Pulmonary artery endothelial cell (primary cell): Measurements from ENCODE around the gene SULT1C2. TPM values are rescaled to one million over a fixed set of nuclear protein-coding genes. Genes with fewer than 3 reads are reported as not detected.
"Not testable (repeated sequence)": the region's sequence is repeated elsewhere in the genome, so short reads cannot be mapped to it uniquely, and the experiment has no call there.

ENCODE experiments used
- DNase-seq: peaks from one replicate; pipeline ENCODE4 v3.0.0-alpha.2; 2011; ENCODE audit warnings: low read depth, low spot score
- total RNA-seq: library from RNA; depleted of rRNA; stranded (reverse); fragments of >200 nt; gene quantifications from 2 replicates; pipeline ENCODE4 v1.2.3, GENCODE V29; 2014

SULT1C2 gene
- total RNA-seq, 1 donor from 2014 or later = not detected

GRCh38 chr2:108351889-108352288 is 63.2 kb downstream of the SULT1C2 start:
- no peak for DNase-seq

GRCh38 chr2:108354136-108354535 is 65.4 kb downstream of the SULT1C2 start:
- DNase-seq = no peak

GRCh38 chr2:108355906-108356734 is 67.4 kb downstream of the SULT1C2 start:
- DNase-seq = no peak

- not testable (repeated sequence) for DNase-seq
Measured at GRCh38 chr2:108359336-108359735, 70.6 kb downstream of the SULT1C2 start.

Other genes starting within 250 kb of the SULT1C2 start
- not detected in 2 replicates for gene SULT1C3, start 48.9 kb upstream of the SULT1C2 start, total RNA-seq
- 4.8 and 7.0 TPM in 2 replicates for gene SULT1C4, start 89.1 kb downstream of the SULT1C2 start, total RNA-seq
- 16.4 and 21.6 TPM in 2 replicates for gene GCC2, start 160.3 kb downstream of the SULT1C2 start, total RNA-seq
- gene LIMS1, start 245.6 kb downstream of the SULT1C2 start, total RNA-seq = 145 and 169 TPM in 2 replicates